ENCODE results near the gene INSYN2B.

- no peak for TF ChIP-seq POLR2A (IDR thresholded peaks at IDR 0.05)
- TF ChIP-seq CTCF (IDR thresholded peaks at IDR 0.05 in 8 of 11, conservative IDR thresholded peaks at IDR 0.05 in 3 of 11): no peak
These were observed 9.1 kb upstream of the INSYN2B start for GRCh38 chr5:169989365-169989764.

All from spleen (tissue), 7 donors.